ENCODE measurements around the gene MYO1F. TPM values are rescaled to one million over a fixed set of nuclear protein-coding genes. Genes with fewer than 3 reads are reported as not detected.

MYO1F gene
- total and polyA plus RNA-seq, 2 donors from 2014 or later, result 1.7 to 35.8 TPM

DNA sequence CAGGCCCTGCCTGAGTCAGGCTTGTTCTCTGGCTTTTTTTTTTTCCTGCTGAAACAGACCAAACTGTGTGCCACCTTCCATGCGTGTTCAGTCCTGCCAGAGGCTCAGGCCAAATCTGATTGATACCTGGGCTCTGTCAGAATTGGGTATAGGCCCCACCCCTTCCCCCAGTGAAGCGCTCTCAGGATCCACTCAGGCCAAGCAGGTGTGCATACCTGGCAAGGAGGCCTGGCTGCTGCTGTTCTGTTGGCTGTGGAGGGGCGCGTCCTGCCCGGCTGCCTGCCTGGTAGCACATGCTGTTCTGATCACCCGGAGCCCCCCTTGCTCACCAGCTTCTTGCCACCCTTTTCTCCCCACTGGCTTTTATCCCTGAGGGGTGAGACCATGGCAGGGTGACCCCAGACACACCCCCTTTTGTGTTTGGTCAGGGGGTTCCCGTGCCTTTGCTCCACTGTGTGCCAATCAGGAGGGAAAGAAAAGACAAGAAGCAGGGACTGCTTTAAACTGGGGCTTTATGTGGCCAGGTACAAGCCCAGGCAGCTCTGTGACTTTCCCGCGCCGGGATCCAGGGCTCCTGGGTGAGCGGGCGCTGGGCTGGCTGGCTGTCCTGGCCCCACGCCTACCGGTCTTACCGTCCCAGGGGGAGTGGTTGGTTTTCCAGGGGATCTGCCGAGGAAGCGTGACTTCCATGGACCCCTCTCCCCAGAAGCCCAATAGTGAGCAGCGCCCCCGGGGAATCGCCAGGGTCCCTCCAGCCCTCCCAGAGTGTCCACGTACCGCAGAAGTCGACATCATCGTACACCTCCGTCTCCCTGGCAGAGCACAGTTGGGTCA lies 87.5 kb downstream of the MYO1F start:
- Histone ChIP-seq H3K4me1 (ENCODE audit: control insufficient read depth in 2 of 3, insufficient read depth in 2 of 3, low read depth in 1 of 3, low read length in 3 of 3) (no peaks in the 10 kb centered on the region), H3K36me3 (ENCODE audit: control insufficient read depth in 2 of 3, insufficient read depth in 3 of 3, low read length in 3 of 3) (peaks cover 11 to 38% (median 36%) of the 10 kb centered on the region in 3 donors), H3K27me3 (ENCODE audit: control insufficient read depth, insufficient read depth, low read length) (no peaks in the 10 kb centered on the region), H3K9ac (ENCODE audit: low read length in 3 of 3) (no peak overlapping the region), H3K9me3 (ENCODE audit: control insufficient read depth in 2 of 3, insufficient read depth in 1 of 3, low read length in 3 of 3) (no peaks in the 10 kb centered on the region), H3K4me3 (ENCODE audit: low read length in 3 of 3) (no peak overlapping the region), H3K27ac (ENCODE audit: low read depth in 2 of 2, low read length in 2 of 2) (no peak overlapping the region)
- DNase-seq (peak in 1 of 5 donors; percentile 60), FAIRE-seq (no peak)
- TF ChIP-seq, protein P1, sequence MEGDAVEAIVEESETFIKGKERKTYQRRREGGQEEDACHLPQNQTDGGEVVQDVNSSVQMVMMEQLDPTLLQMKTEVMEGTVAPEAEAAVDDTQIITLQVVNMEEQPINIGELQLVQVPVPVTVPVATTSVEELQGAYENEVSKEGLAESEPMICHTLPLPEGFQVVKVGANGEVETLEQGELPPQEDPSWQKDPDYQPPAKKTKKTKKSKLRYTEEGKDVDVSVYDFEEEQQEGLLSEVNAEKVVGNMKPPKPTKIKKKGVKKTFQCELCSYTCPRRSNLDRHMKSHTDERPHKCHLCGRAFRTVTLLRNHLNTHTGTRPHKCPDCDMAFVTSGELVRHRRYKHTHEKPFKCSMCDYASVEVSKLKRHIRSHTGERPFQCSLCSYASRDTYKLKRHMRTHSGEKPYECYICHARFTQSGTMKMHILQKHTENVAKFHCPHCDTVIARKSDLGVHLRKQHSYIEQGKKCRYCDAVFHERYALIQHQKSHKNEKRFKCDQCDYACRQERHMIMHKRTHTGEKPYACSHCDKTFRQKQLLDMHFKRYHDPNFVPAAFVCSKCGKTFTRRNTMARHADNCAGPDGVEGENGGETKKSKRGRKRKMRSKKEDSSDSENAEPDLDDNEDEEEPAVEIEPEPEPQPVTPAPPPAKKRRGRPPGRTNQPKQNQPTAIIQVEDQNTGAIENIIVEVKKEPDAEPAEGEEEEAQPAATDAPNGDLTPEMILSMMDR (IDR thresholded peaks at IDR 0.05; ENCODE audit: borderline replicate concordance, extremely low read depth, insufficient read depth), result no peak
- intact Hi-C loops (cut with DNase I), result no loop called here

DNA sequence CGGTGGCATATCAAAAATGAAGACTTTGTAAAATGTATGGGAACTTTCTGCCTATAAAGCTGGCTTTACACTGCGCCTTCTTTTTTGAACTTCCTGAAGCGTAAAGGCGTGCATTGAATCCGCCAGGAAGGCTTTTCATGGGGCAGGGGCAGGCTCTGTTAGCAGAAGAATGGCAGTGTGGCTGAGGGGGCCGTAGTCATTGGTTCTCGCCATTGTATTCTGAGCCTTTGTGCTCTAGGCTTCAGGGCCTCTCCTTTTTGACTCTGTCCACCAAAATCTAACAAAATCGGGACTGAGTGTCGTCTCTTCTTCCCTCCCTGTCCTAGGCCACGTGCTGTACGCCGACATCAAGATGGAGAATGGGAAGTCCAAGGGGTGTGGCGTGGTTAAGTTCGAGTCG lies 88.9 kb downstream of the MYO1F start:
- peaks cover 11 to 49% (median 39%) of the 10 kb centered on the region in 3 donors for H3K36me3 ChIP-seq (ENCODE audit: control insufficient read depth in 2 of 3, insufficient read depth in 3 of 3, low read length in 3 of 3)
- H3K27me3 ChIP-seq (ENCODE audit: control insufficient read depth, insufficient read depth, low read length), result no peaks in the 10 kb centered on the region
- TF ChIP-seq, protein P1 (IDR thresholded peaks at IDR 0.05; ENCODE audit: borderline replicate concordance, extremely low read depth, insufficient read depth), result no peak
- no peak overlapping the region for H3K4me3 ChIP-seq (ENCODE audit: low read length in 3 of 3)
- H3K4me1 ChIP-seq (ENCODE audit: control insufficient read depth in 2 of 3, insufficient read depth in 2 of 3, low read depth in 1 of 3, low read length in 3 of 3), result no peaks in the 10 kb centered on the region
- no peak overlapping the region for H3K27ac ChIP-seq (ENCODE audit: low read depth in 2 of 2, low read length in 2 of 2)
- no peak for FAIRE-seq
- DNase-seq, result no peak
- H3K9me3 ChIP-seq (ENCODE audit: control insufficient read depth in 2 of 3, insufficient read depth in 1 of 3, low read length in 3 of 3), result no peaks in the 10 kb centered on the region
- intact Hi-C loops (cut with DNase I), result no loop called here
- no peak overlapping the region for H3K9ac ChIP-seq (ENCODE audit: low read length in 3 of 3)

DNA sequence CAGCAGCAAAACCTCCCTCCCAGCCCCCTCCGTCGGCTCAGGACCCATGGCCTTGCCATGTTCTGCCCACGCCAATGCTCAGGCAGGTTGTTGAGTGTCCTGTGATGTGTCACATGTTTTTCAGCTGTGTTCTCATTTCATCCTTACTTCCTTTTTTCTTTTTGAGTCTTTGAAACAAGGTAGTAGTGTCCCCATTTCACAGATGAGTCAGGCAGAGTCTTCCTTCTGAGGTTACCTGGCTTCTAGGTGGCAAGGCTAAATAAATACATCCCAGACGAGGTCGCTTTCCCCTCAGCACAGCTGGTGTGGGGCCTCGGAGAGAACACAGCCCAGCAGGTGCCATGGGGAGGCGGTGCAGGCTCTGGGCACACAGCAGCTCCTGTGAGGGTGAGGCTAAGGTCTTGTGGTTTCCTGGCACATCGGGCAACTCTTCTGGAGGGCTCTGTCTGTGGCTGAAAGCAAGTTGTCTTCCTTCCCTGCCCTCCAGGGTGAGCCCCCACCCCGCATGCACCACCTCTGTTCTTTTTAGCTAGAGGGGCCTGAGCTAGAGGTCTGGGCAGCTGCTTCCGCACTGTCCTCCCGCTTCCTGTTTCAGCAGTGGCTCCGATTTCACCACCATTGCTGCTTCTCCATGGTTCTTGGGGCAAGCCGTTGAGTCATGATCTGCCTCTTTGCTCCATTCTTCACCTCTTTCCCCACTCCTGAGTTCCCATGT lies 89.9 kb downstream of the MYO1F start:
- Histone ChIP-seq H3K4me1 (ENCODE audit: control insufficient read depth in 2 of 3, insufficient read depth in 2 of 3, low read depth in 1 of 3, low read length in 3 of 3) (no peaks in the 10 kb centered on the region), H3K4me3 (ENCODE audit: low read length in 3 of 3) (no peak overlapping the region), H3K36me3 (ENCODE audit: control insufficient read depth in 2 of 3, insufficient read depth in 3 of 3, low read length in 3 of 3) (peaks cover 11 to 59% (median 42%) of the 10 kb centered on the region in 3 donors), H3K27ac (ENCODE audit: low read depth in 2 of 2, low read length in 2 of 2) (no peak overlapping the region), H3K9ac (ENCODE audit: low read length in 3 of 3) (no peak overlapping the region), H3K9me3 (ENCODE audit: control insufficient read depth in 2 of 3, insufficient read depth in 1 of 3, low read length in 3 of 3) (no peaks in the 10 kb centered on the region), H3K27me3 (ENCODE audit: control insufficient read depth, insufficient read depth, low read length) (no peaks in the 10 kb centered on the region)
- FAIRE-seq (no peak), DNase-seq (no peak)
- intact Hi-C loops (cut with DNase I), result no loop called here
- TF ChIP-seq, protein P1 (IDR thresholded peaks at IDR 0.05; ENCODE audit: borderline replicate concordance, extremely low read depth, insufficient read depth), result no peak
